ENCODE measurements around the gene SLC22A23.

DNA sequence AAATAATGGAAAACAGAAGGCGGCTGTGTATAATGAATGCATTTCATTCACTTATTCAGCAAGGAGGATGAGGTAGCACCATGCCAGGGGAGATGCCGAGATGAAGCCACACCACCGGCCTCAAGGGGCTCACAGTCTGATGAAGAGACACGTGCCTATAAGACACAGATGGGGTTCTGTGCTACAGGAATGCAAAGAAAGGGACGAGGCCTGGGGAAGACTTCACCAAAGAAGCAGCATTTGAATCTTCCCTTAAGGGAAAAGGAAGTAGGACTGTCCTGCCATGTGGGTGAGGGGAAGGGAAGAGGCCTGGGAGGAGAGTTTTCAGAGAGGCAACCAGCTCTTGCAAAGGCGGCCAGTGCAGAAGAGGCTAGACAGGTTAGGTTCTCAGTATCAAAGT is 99.2 kb downstream of the SLC22A23 start:
- TF ChIP-seq, protein P1, sequence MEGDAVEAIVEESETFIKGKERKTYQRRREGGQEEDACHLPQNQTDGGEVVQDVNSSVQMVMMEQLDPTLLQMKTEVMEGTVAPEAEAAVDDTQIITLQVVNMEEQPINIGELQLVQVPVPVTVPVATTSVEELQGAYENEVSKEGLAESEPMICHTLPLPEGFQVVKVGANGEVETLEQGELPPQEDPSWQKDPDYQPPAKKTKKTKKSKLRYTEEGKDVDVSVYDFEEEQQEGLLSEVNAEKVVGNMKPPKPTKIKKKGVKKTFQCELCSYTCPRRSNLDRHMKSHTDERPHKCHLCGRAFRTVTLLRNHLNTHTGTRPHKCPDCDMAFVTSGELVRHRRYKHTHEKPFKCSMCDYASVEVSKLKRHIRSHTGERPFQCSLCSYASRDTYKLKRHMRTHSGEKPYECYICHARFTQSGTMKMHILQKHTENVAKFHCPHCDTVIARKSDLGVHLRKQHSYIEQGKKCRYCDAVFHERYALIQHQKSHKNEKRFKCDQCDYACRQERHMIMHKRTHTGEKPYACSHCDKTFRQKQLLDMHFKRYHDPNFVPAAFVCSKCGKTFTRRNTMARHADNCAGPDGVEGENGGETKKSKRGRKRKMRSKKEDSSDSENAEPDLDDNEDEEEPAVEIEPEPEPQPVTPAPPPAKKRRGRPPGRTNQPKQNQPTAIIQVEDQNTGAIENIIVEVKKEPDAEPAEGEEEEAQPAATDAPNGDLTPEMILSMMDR (IDR thresholded peaks at IDR 0.05): no peak
- TF ChIP-seq POLR2AphosphoS5 (IDR thresholded peaks at IDR 0.05): no peak

Measured in esophagus muscularis mucosa (tissue), 3 donors.